Activated naive CD8-positive, alpha-beta T cell treated with anti-CD3 and anti-CD28 coated beads, Interleukin-2, amount 50 U/mL, for 24 hours (primary cell): ENCODE results near the gene GAD1.

ENCODE experiments used
- ATAC-seq: fragments of 150-1000 bp; cut with Tn5 transposase; one replicate; pipeline ENCODE4 v1.10.0; 2021
- DNase-seq: peaks from one replicate; pipeline ENCODE4 v3.0.0; 2021
- H3K27ac Mint-ChIP-seq: one replicate; pipeline ENCODE4 v1.8.0; 2021; ENCODE audit warnings: mild to moderate bottlenecking, mixed read lengths
- H3K27me3 Mint-ChIP-seq: one replicate; pipeline ENCODE4 v1.8.0; 2021; ENCODE audit warnings: mixed read lengths
- H3K36me3 Mint-ChIP-seq: one replicate; pipeline ENCODE4 v1.8.0; 2021; ENCODE audit warnings: low read depth, mixed read lengths
- H3K4me1 Mint-ChIP-seq: one replicate; pipeline ENCODE4 v1.8.0; 2021; ENCODE audit warnings: mixed read lengths
- H3K4me3 Mint-ChIP-seq: one replicate; pipeline ENCODE4 v1.8.0; 2021; ENCODE audit warnings: mild to moderate bottlenecking, moderate library complexity, mixed read lengths
- H3K9me3 Mint-ChIP-seq: one replicate; pipeline ENCODE4 v1.8.0; 2021; ENCODE audit warnings: mixed read lengths

GAD1 gene

GRCh38 chr2:170816504-170817092 is at the start of gene GAD1:
Gene GAD1, plus strand, starts transcription at chr2:170816887. Its CDS starts 1,705 bp downstream, at chr2:170818592.
- peaks cover 2% of the 10 kb centered on the region for H3K36me3 Mint-ChIP-seq
- peak; percentile 66 for ATAC-seq
- peaks cover 83% of the 10 kb centered on the region for H3K27me3 Mint-ChIP-seq
- peak; percentile 71 for DNase-seq
- no peaks in the 10 kb centered on the region for H3K9me3 Mint-ChIP-seq
- peaks cover 62% of the 10 kb centered on the region for H3K4me1 Mint-ChIP-seq
- peak within 1 kb of the TSS; percentile 56 for H3K27ac Mint-ChIP-seq
- H3K4me3 Mint-ChIP-seq: peak within 1 kb of the TSS; percentile 68

DNA sequence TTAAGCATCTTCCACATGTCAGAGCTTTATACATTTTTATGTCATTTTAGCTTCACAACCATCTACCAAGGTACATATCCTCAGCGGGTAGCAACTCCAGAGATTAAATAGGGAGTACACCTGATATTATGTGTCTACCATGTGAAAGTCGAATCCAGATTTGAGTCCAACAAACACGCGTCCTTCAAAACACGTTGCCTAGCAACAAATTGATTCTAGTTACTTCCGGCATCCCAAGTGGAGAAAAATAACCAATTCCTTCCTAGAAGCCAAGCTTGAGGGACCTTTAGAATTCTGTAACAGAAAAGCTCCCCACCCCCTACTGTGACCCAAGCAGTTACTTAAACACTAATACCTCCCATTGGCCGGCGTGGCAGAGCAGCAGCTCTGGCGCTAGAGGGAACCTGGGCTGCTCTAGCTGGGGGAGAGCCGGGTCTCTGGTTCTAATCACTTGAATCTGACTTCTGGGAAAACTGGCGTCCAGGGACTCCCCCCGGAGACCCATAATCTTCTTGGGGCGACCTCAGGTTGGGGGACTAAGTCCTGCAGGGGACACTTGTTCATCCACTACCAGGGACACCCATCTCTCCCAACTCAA is 46.6 kb upstream of the GAD1 start, which contains the start of gene ERICH2:
ERICH2 (plus strand) TSS at position 371 of the 598 bp plus-strand sequence. CDS start 304 bp downstream, outside the sequence.
- Mint-ChIP-seq H3K4me3 (peak within 1 kb of the TSS; percentile 84), H3K36me3 (no peaks in the 10 kb centered on the region), H3K9me3 (no peaks in the 10 kb centered on the region), H3K4me1 (peaks cover 11% of the 10 kb centered on the region), H3K27me3 (peaks cover 29% of the 10 kb centered on the region), H3K27ac (peak within 1 kb of the TSS; percentile 71)
- ATAC-seq (peak; percentile 77), DNase-seq (peak; percentile 54)

GRCh38 chr2:170770606-170771420 is 45.9 kb upstream of the GAD1 start:
- peak overlapping the region; percentile 84 for H3K4me3 Mint-ChIP-seq
- H3K9me3 Mint-ChIP-seq: no peaks in the 10 kb centered on the region
- peaks cover 11% of the 10 kb centered on the region for H3K4me1 Mint-ChIP-seq
- ATAC-seq (peak; percentile 87), DNase-seq (peak; percentile 73)
- peaks cover 28% of the 10 kb centered on the region for H3K27me3 Mint-ChIP-seq
- H3K36me3 Mint-ChIP-seq: no peaks in the 10 kb centered on the region
- H3K27ac Mint-ChIP-seq: peak overlapping the region; percentile 71

GRCh38 chr2:170771421-170771937 is 45.2 kb upstream of the GAD1 start:
- Mint-ChIP-seq H3K4me1 (peaks cover 11% of the 10 kb centered on the region), H3K27me3 (peaks cover 25% of the 10 kb centered on the region), H3K4me3 (peak overlapping the region; percentile 65), H3K36me3 (no peaks in the 10 kb centered on the region), H3K27ac (no peak overlapping the region), H3K9me3 (no peaks in the 10 kb centered on the region)
- DNase-seq (no peak), ATAC-seq (no peak)

DNA sequence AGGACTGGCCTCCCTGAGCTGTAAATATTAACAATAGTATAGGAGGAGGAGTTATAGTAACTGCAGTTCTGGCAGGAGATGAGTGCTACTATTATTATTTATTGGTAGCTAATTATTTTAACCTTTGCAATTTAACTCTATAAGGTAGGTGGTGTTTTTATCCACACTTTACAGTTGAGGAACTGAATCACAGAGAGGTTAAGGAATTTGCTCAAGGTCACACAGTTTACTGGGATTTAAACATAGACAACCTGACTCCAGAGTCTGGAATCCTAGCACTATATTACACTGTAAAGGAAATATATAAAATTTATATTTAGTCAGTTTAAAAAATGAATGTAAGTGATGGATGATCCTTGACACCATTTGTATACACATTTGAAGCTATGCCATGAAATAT is 44.4 kb upstream of the GAD1 start:
- H3K36me3 Mint-ChIP-seq: no peaks in the 10 kb centered on the region

GRCh38 chr2:170774074-170774473 is 42.6 kb upstream of the GAD1 start:
- H3K4me3 Mint-ChIP-seq: no peak overlapping the region
- H3K27me3 Mint-ChIP-seq: peaks cover 32% of the 10 kb centered on the region
- H3K9me3 Mint-ChIP-seq: no peaks in the 10 kb centered on the region
- DNase-seq (no peak), ATAC-seq (no peak)
- no peaks in the 10 kb centered on the region for H3K36me3 Mint-ChIP-seq
- H3K4me1 Mint-ChIP-seq: peaks cover 11% of the 10 kb centered on the region
- no peak overlapping the region for H3K27ac Mint-ChIP-seq

More for the DNA sequence above, 44.4 kb upstream of the GAD1 start:
- H3K27me3 Mint-ChIP-seq: peaks cover 25% of the 10 kb centered on the region
- ATAC-seq: no peak
- peaks cover 11% of the 10 kb centered on the region for H3K4me1 Mint-ChIP-seq
- no peaks in the 10 kb centered on the region for H3K9me3 Mint-ChIP-seq
- H3K27ac Mint-ChIP-seq: no peak overlapping the region
- H3K4me3 Mint-ChIP-seq: peak overlapping the region; percentile 40
- no peak for DNase-seq

DNA sequence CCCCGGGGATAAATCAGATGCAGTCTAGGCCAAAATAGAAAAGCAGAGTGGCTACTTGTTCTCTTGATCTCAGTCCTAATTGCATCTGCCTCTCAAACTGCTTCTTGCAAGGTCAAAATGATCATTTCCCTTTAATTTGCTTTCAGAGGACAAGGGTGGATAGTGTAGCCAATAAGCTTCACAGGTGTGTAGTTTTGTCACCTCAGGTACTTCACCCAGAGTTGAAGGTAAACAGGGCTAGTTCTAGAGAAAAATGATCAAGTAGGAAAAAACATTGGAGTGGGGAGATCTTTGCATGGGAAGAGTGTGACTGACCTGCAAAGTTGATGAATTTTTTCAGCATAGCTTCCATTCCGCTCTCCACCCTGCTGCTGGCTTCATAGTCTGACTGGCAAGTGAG is 37.8 kb upstream of the GAD1 start:
- no peaks in the 10 kb centered on the region for H3K36me3 Mint-ChIP-seq
- no peaks in the 10 kb centered on the region for H3K4me1 Mint-ChIP-seq
- ATAC-seq: no peak
- H3K27me3 Mint-ChIP-seq: peaks cover 16% of the 10 kb centered on the region
- no peaks in the 10 kb centered on the region for H3K9me3 Mint-ChIP-seq
- no peak overlapping the region for H3K27ac Mint-ChIP-seq
- no peak for DNase-seq
- no peak overlapping the region for H3K4me3 Mint-ChIP-seq

DNA sequence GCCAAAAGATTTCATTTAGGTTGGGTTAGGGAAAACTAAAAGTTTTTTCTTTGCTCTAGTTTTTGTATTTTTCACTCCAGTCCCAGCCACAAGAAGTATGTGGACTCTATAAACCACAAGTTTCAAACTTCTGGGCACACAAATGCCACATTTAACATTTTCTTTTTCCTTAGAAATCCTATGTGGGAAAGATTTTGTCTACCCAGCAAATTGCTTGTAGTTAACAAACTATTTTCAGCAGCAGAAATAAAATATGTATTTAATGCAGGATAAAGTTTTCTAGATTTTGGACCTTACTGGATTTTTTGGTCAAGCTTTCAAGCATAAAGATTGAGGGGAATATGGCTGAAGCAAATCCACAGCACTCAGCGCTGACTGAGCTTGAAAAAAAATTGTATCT is 37.4 kb upstream of the GAD1 start:
- Mint-ChIP-seq H3K27me3 (peaks cover 17% of the 10 kb centered on the region), H3K36me3 (no peaks in the 10 kb centered on the region), H3K4me3 (no peak overlapping the region), H3K9me3 (no peaks in the 10 kb centered on the region), H3K27ac (no peak overlapping the region), H3K4me1 (no peaks in the 10 kb centered on the region)
- ATAC-seq: no peak
- DNase-seq: no peak

- Mint-ChIP-seq H3K4me1 (no peaks in the 10 kb centered on the region), H3K9me3 (no peaks in the 10 kb centered on the region), H3K36me3 (no peaks in the 10 kb centered on the region), H3K27me3 (peaks cover 16% of the 10 kb centered on the region), H3K4me3 (no peak overlapping the region), H3K27ac (no peak overlapping the region)
- ATAC-seq (no peak), DNase-seq (no peak)
Observed at GRCh38 chr2:170782673-170783072, 34.0 kb upstream of the GAD1 start.

DNA sequence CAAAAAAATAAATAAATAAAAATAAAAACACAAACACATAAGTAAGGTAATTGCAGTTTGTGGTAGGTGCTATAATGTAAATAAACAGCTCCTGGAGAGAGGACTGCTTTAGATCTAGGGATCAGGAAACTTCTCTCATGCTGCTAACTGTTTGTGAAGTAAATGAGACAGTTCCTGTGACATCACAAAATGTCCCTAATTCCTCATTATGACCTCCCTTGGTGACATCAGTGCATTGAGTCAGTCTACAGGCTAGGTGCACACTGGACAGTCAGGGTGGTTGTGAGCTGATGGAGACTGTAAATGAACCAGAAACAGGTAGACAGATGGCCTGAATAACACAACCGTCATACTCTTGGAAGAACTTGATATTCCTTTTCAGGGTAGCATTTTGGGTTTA is 33.1 kb upstream of the GAD1 start:
- no peak for ATAC-seq
- H3K9me3 Mint-ChIP-seq: no peaks in the 10 kb centered on the region
- no peak for DNase-seq
- H3K4me3 Mint-ChIP-seq: no peak overlapping the region
- peaks cover 16% of the 10 kb centered on the region for H3K27me3 Mint-ChIP-seq
- no peaks in the 10 kb centered on the region for H3K4me1 Mint-ChIP-seq
- no peak overlapping the region for H3K27ac Mint-ChIP-seq
- H3K36me3 Mint-ChIP-seq: no peaks in the 10 kb centered on the region

- no peak for DNase-seq
- no peak for ATAC-seq
- H3K4me3 Mint-ChIP-seq: no peak overlapping the region
- no peaks in the 10 kb centered on the region for H3K4me1 Mint-ChIP-seq
- no peaks in the 10 kb centered on the region for H3K36me3 Mint-ChIP-seq
- no peak overlapping the region for H3K27ac Mint-ChIP-seq
- H3K9me3 Mint-ChIP-seq: no peaks in the 10 kb centered on the region
- peaks cover 7% of the 10 kb centered on the region for H3K27me3 Mint-ChIP-seq
Observed at GRCh38 chr2:170798996-170799395, 17.7 kb upstream of the GAD1 start.

- Mint-ChIP-seq H3K9me3 (no peaks in the 10 kb centered on the region), H3K36me3 (no peaks in the 10 kb centered on the region), H3K27ac (no peak overlapping the region), H3K4me1 (no peaks in the 10 kb centered on the region), H3K4me3 (no peak overlapping the region), H3K27me3 (peaks cover 14% of the 10 kb centered on the region)
- ATAC-seq: no peak
- no peak for DNase-seq
Observed at GRCh38 chr2:170806548-170806947, 10.1 kb upstream of the GAD1 start.

- peaks cover 40% of the 10 kb centered on the region for H3K4me1 Mint-ChIP-seq
- peak overlapping the region; percentile 42 for H3K27ac Mint-ChIP-seq
- H3K9me3 Mint-ChIP-seq: no peaks in the 10 kb centered on the region
- peaks cover 64% of the 10 kb centered on the region for H3K27me3 Mint-ChIP-seq
- DNase-seq (no peak), ATAC-seq (no peak)
- H3K4me3 Mint-ChIP-seq: no peak overlapping the region
- no peaks in the 10 kb centered on the region for H3K36me3 Mint-ChIP-seq
Observed at GRCh38 chr2:170812710-170813600, 3.7 kb upstream of the GAD1 start.
